ENCODE data around the gene CDC25A. TPM values are rescaled to one million over a fixed set of nuclear protein-coding genes. Genes with fewer than 3 reads are reported as not detected.
A peak's percentile ranks its signal among the peaks of the same experiment; 100 is the strongest.

CDC25A gene
- total RNA-seq, 3 donors from 2014 or later (not counting 1 experiment from before 2014, with no cell fraction given), result 0.56 to 1.3 (median 0.72) TPM

- no peak for ATAC-seq
- H3K27me3 Mint-ChIP-seq (ENCODE audit: low read depth in 2 of 2), result no peaks in the 10 kb centered on the region
- no peaks in the 10 kb centered on the region for H3K9me3 ChIP-seq (ENCODE audit: control insufficient read depth, insufficient read depth, low read length)
- H3K4me1 Mint-ChIP-seq, result no peaks in the 10 kb centered on the region
- no peak overlapping the region for H3K27ac ChIP-seq (ENCODE audit: low read length)
- no peak overlapping the region for H3K4me3 ChIP-seq (ENCODE audit: low read length)
- H3K36me3 Mint-ChIP-seq, result no peaks in the 10 kb centered on the region
- DNase-seq, result no peak
- no peaks in the 10 kb centered on the region for H3K36me3 ChIP-seq (ENCODE audit: control insufficient read depth, insufficient read depth, low read length)
- no peak for TF ChIP-seq CTCF (IDR thresholded peaks at IDR 0.05)
- no peak overlapping the region for H3K4me3 Mint-ChIP-seq
- H3K27me3 ChIP-seq (ENCODE audit: control insufficient read depth, insufficient read depth, low read length), result no peaks in the 10 kb centered on the region
- H3K4me1 ChIP-seq (ENCODE audit: control insufficient read depth, insufficient read depth, low read length), result no peaks in the 10 kb centered on the region
- H3K9me3 Mint-ChIP-seq, result no peaks in the 10 kb centered on the region
- 89% methylated on average over 3 of the region's 4 CpGs for WGBS (ENCODE audit: insufficient coverage)
- H3K27ac Mint-ChIP-seq, result no peak overlapping the region
- intact Hi-C loops (cut with micrococcal nuclease), result no loop called here
These were observed 68.6 kb downstream of the CDC25A start for GRCh38 chr3:48119505-48120193.

GRCh38 chr3:48118928-48119327 lies 69.3 kb downstream of the CDC25A start:
- Mint-ChIP-seq H3K4me1 (no peaks in the 10 kb centered on the region), H3K27me3 (ENCODE audit: low read depth in 2 of 2) (no peaks in the 10 kb centered on the region), H3K4me3 (no peak overlapping the region), H3K27ac (no peak overlapping the region), H3K9me3 (no peaks in the 10 kb centered on the region), H3K36me3 (no peaks in the 10 kb centered on the region)
- Histone ChIP-seq H3K27ac (ENCODE audit: low read length) (no peak overlapping the region), H3K36me3 (ENCODE audit: control insufficient read depth, insufficient read depth, low read length) (no peaks in the 10 kb centered on the region), H3K9me3 (ENCODE audit: control insufficient read depth, insufficient read depth, low read length) (no peaks in the 10 kb centered on the region), H3K27me3 (ENCODE audit: control insufficient read depth, insufficient read depth, low read length) (no peaks in the 10 kb centered on the region), H3K4me1 (ENCODE audit: control insufficient read depth, insufficient read depth, low read length) (no peaks in the 10 kb centered on the region), H3K4me3 (ENCODE audit: low read length) (no peak overlapping the region)
- DNase-seq (no peak), ATAC-seq (no peak)
- intact Hi-C loops (cut with micrococcal nuclease), result no loop called here
- WGBS (ENCODE audit: insufficient coverage), result 93% methylated on average over 8 of the region's 8 CpGs
- no peak for TF ChIP-seq CTCF (IDR thresholded peaks at IDR 0.05)

GRCh38 chr3:48118322-48118721 lies 69.9 kb downstream of the CDC25A start:
- no peaks in the 10 kb centered on the region for H3K9me3 Mint-ChIP-seq
- H3K36me3 Mint-ChIP-seq, result no peaks in the 10 kb centered on the region
- no peak for TF ChIP-seq CTCF (IDR thresholded peaks at IDR 0.05)
- no peak overlapping the region for H3K4me3 Mint-ChIP-seq
- intact Hi-C loops (cut with micrococcal nuclease), result no loop called here
- ATAC-seq, result no peak
- H3K27me3 Mint-ChIP-seq (ENCODE audit: low read depth in 2 of 2), result no peaks in the 10 kb centered on the region
- H3K36me3 ChIP-seq (ENCODE audit: control insufficient read depth, insufficient read depth, low read length), result no peaks in the 10 kb centered on the region
- H3K4me1 Mint-ChIP-seq, result peaks cover 0 to under 1% of the 10 kb centered on the region in 2 donors
- H3K4me3 ChIP-seq (ENCODE audit: low read length), result no peak overlapping the region
- no peaks in the 10 kb centered on the region for H3K9me3 ChIP-seq (ENCODE audit: control insufficient read depth, insufficient read depth, low read length)
- no peak overlapping the region for H3K27ac ChIP-seq (ENCODE audit: low read length)
- H3K4me1 ChIP-seq (ENCODE audit: control insufficient read depth, insufficient read depth, low read length), result peaks cover 3% of the 10 kb centered on the region
- 91% methylated on average over 7 of the region's 7 CpGs for WGBS (ENCODE audit: insufficient coverage)
- no peaks in the 10 kb centered on the region for H3K27me3 ChIP-seq (ENCODE audit: control insufficient read depth, insufficient read depth, low read length)
- H3K27ac Mint-ChIP-seq, result peak overlapping the region in 1 of 2 donors; percentile 10
- DNase-seq, result no peak

- 45% methylated on average over 1 of the region's 1 CpG for WGBS (ENCODE audit: insufficient coverage)
These were observed 75.4 kb downstream of the CDC25A start for GRCh38 chr3:48112813-48113212.

More at GRCh38 chr3:48112813-48113212, 75.4 kb downstream of the CDC25A start:
- Histone ChIP-seq H3K27me3 (ENCODE audit: control insufficient read depth, insufficient read depth, low read length) (no peaks in the 10 kb centered on the region), H3K4me3 (ENCODE audit: low read length) (no peak overlapping the region), H3K27ac (ENCODE audit: low read length) (peak overlapping the region; percentile 53), H3K9me3 (ENCODE audit: control insufficient read depth, insufficient read depth, low read length) (no peaks in the 10 kb centered on the region), H3K4me1 (ENCODE audit: control insufficient read depth, insufficient read depth, low read length) (peaks cover 21% of the 10 kb centered on the region), H3K36me3 (ENCODE audit: control insufficient read depth, insufficient read depth, low read length) (no peaks in the 10 kb centered on the region)
- Mint-ChIP-seq H3K27ac (peak overlapping the region; percentile 82 to 89), H3K4me1 (peaks cover 10 to 14% of the 10 kb centered on the region in 2 donors), H3K4me3 (peak overlapping the region; percentile 78), H3K9me3 (no peaks in the 10 kb centered on the region), H3K36me3 (no peaks in the 10 kb centered on the region), H3K27me3 (ENCODE audit: low read depth in 2 of 2) (no peaks in the 10 kb centered on the region)
- ATAC-seq, result no peak
- intact Hi-C loops (cut with micrococcal nuclease), result no loop called here
- DNase-seq, result no peak
- no peak for TF ChIP-seq CTCF (IDR thresholded peaks at IDR 0.05)

Measured in natural killer cell (primary cell).